ENCODE measurements around the gene CFAP299. TPM values are rescaled to one million over a fixed set of nuclear protein-coding genes. Genes with fewer than 3 reads are reported as not detected.
"Not testable (repeated sequence)": the region's sequence is repeated elsewhere in the genome, so short reads cannot be mapped to it uniquely, and the experiment has no call there.

The CFAP299 gene
- total and polyA plus RNA-seq, 7 donors = 1.4 TPM; not detected in 6

- Histone ChIP-seq H3K4me1 (no peaks in the 10 kb centered on the region), H3K9me3 (no peaks in the 10 kb centered on the region), H3K27ac (no peak overlapping the region), H3K4me3 (no peak overlapping the region), H3K36me3 (no peaks in the 10 kb centered on the region), H3K27me3 (no peaks in the 10 kb centered on the region)
- TF ChIP-seq POLR2A (IDR thresholded peaks at IDR 0.05) (no peak), CTCF (IDR thresholded peaks at IDR 0.05) (no peak), POLR2AphosphoS5 (IDR thresholded peaks at IDR 0.05) (no peak), EP300 (IDR thresholded peaks at IDR 0.05) (no peak)
- WGBS, 2 donors = 59 to 84% methylated on average over 1 of the region's 1 CpG
- no peak for DNase-seq
- intact Hi-C loops (cut with DNase I) = no loop called here
Observed at GRCh38 chr4:80781431-80781830, 445.9 kb downstream of the CFAP299 start.

GRCh38 chr4:80787306-80787705 lies 451.8 kb downstream of the CFAP299 start:
- TF ChIP-seq CTCF (IDR thresholded peaks at IDR 0.05) (no peak), POLR2AphosphoS5 (IDR thresholded peaks at IDR 0.05) (no peak), EP300 (IDR thresholded peaks at IDR 0.05) (no peak), POLR2A (IDR thresholded peaks at IDR 0.05) (no peak)
- Histone ChIP-seq H3K27me3 (no peaks in the 10 kb centered on the region), H3K36me3 (no peaks in the 10 kb centered on the region), H3K4me3 (no peak overlapping the region), H3K27ac (no peak overlapping the region), H3K9me3 (no peaks in the 10 kb centered on the region), H3K4me1 (peaks cover 0 to 7% (median 2%) of the 10 kb centered on the region in 4 donors)
- WGBS, 2 donors = 50 to 71% methylated on average over 1 of the region's 1 CpG
- DNase-seq = no peak
- intact Hi-C loops (cut with DNase I) = no loop called here

- Histone ChIP-seq H3K4me1 (peaks cover 0 to 7% (median 2%) of the 10 kb centered on the region in 4 donors), H3K4me3 (no peak overlapping the region)
- DNase-seq = no peak
Observed at GRCh38 chr4:80788798-80789197, 453.3 kb downstream of the CFAP299 start.

GRCh38 chr4:80790152-80790551 lies 454.6 kb downstream of the CFAP299 start:
- 92 to 95% methylated on average over 3 of the region's 3 CpGs for WGBS, 2 donors
- H3K27ac ChIP-seq = no peak overlapping the region
- TF ChIP-seq EP300 (IDR thresholded peaks at IDR 0.05) = no peak
- no peak overlapping the region for H3K4me3 ChIP-seq
- intact Hi-C loops (cut with DNase I) = no loop called here
- no peaks in the 10 kb centered on the region for H3K9me3 ChIP-seq
- DNase-seq = no peak
- no peaks in the 10 kb centered on the region for H3K36me3 ChIP-seq
- H3K4me1 ChIP-seq = peaks cover 0 to 7% (median 2%) of the 10 kb centered on the region in 4 donors
- no peaks in the 10 kb centered on the region for H3K27me3 ChIP-seq

More at GRCh38 chr4:80788798-80789197, 453.3 kb downstream of the CFAP299 start:
- intact Hi-C loops (cut with DNase I) = no loop called here
- H3K9me3 ChIP-seq = no peaks in the 10 kb centered on the region
- H3K36me3 ChIP-seq = no peaks in the 10 kb centered on the region
- TF ChIP-seq POLR2A (IDR thresholded peaks at IDR 0.05) = no peak
- TF ChIP-seq CTCF (IDR thresholded peaks at IDR 0.05) = no peak
- no peak for TF ChIP-seq POLR2AphosphoS5 (IDR thresholded peaks at IDR 0.05)
- TF ChIP-seq EP300 (IDR thresholded peaks at IDR 0.05) = no peak
- WGBS, 2 donors = 79 to 85% methylated on average over 1 of the region's 1 CpG
- no peaks in the 10 kb centered on the region for H3K27me3 ChIP-seq
- H3K27ac ChIP-seq = no peak overlapping the region

GRCh38 chr4:80793660-80794059 lies 458.1 kb downstream of the CFAP299 start:
- H3K27me3 ChIP-seq; H3K27ac ChIP-seq; H3K9me3 ChIP-seq; DNase-seq; H3K4me3 ChIP-seq; H3K36me3 ChIP-seq; H3K4me1 ChIP-seq; intact Hi-C loops (cut with DNase I): not testable (repeated sequence)
- WGBS, 2 donors = 84 to 90% methylated on average over 1 of the region's 1 CpG

- no peak overlapping the region for H3K27ac ChIP-seq
- TF ChIP-seq POLR2AphosphoS5 (IDR thresholded peaks at IDR 0.05) (no peak), POLR2A (IDR thresholded peaks at IDR 0.05) (no peak), CTCF (IDR thresholded peaks at IDR 0.05) (no peak), EP300 (IDR thresholded peaks at IDR 0.05) (no peak)
- intact Hi-C loops (cut with DNase I) = no loop called here
Observed at GRCh38 chr4:80798082-80798481, 462.6 kb downstream of the CFAP299 start.

GRCh38 chr4:80800719-80801118 lies 465.2 kb downstream of the CFAP299 start:
- WGBS, 2 donors = 89 to 96% methylated on average over 1 of the region's 1 CpG
- DNase-seq; H3K36me3 ChIP-seq; H3K4me1 ChIP-seq; H3K4me3 ChIP-seq; intact Hi-C loops (cut with DNase I); H3K27ac ChIP-seq; H3K9me3 ChIP-seq; H3K27me3 ChIP-seq: not testable (repeated sequence)

More at GRCh38 chr4:80798082-80798481, 462.6 kb downstream of the CFAP299 start:
- Histone ChIP-seq H3K27me3 (no peaks in the 10 kb centered on the region), H3K9me3 (peaks cover 0 to 8% (median 5%) of the 10 kb centered on the region in 4 donors), H3K36me3 (no peaks in the 10 kb centered on the region), H3K4me3 (no peak overlapping the region), H3K4me1 (no peaks in the 10 kb centered on the region)
- 28 to 81% methylated on average over 1 of the region's 1 CpG for WGBS, 2 donors
- DNase-seq = no peak
